Right atrium auricular region (tissue), 2 donors: ENCODE data around the gene SLU7. TPM values are rescaled to one million over a fixed set of nuclear protein-coding genes. Genes with fewer than 3 reads are reported as not detected.
A peak's percentile ranks its signal among the peaks of the same experiment; 100 is the strongest.

ENCODE experiments used
- DNase-seq: peaks from one replicate; pipeline ENCODE4 v3.0.0-alpha.2; 2019; ENCODE audit warnings: low spot score
- H3K27ac ChIP-seq, 2 donors: fragments of 200-600 bp; sonication (generic); 1 replicate in 1 of 2; 2 replicates in 1 of 2; pipeline ENCODE4 v1.5.1; 2016 to 2019
- H3K27me3 ChIP-seq, 2 donors: fragments of 200-600 bp; sonication (generic); one replicate each; pipeline versions ENCODE4 v1.5.1 to v1.6.0; 2017 to 2019
- H3K36me3 ChIP-seq: fragments of 200-600 bp; sonication (generic); one replicate; pipeline ENCODE4 v1.5.1; 2016
- H3K4me1 ChIP-seq, 2 donors: fragments of 200-600 bp; sonication (generic); one replicate each; pipeline versions ENCODE4 v1.5.1 to v1.6.0; 2017 to 2019
- H3K4me3 ChIP-seq, 2 donors: fragments of 200-600 bp; sonication (generic); 1 replicate in 1 of 2; 2 replicates in 1 of 2; pipeline ENCODE4 v1.5.1; 2017 to 2019; ENCODE audit warnings: mild to moderate bottlenecking in 1 of 2, moderate library complexity in 1 of 2
- H3K9me3 ChIP-seq, 2 donors: fragments of 200-600 bp; sonication (generic); one replicate each; pipeline ENCODE4 v1.5.1; 2019
- total RNA-seq, 2 donors: library from RNA; depleted of rRNA; stranded (reverse); fragments of >200 nt; gene quantifications; one replicate each; pipeline ENCODE4 v1.1.0, GENCODE V29; 2016
- TF ChIP-seq, protein P1 (sequence below), 2 donors: fragments of 200-600 bp; sonication (generic); IDR thresholded peaks; one replicate each; pipeline ENCODE4 v1.5.1; 2019; ENCODE audit warnings: antibody characterized with exemption in 2 of 2

The SLU7 gene
- total RNA-seq: 10 to 100 TPM; 55.0 to 55.2 TPM

GRCh38 chr5:160418561-160419457, at the start of gene SLU7:
Gene SLU7, minus strand, starts transcription at chr5:160419081. Its CDS starts 3,787 bp downstream, at chr5:160415294.
- TF ChIP-seq, protein P1, sequence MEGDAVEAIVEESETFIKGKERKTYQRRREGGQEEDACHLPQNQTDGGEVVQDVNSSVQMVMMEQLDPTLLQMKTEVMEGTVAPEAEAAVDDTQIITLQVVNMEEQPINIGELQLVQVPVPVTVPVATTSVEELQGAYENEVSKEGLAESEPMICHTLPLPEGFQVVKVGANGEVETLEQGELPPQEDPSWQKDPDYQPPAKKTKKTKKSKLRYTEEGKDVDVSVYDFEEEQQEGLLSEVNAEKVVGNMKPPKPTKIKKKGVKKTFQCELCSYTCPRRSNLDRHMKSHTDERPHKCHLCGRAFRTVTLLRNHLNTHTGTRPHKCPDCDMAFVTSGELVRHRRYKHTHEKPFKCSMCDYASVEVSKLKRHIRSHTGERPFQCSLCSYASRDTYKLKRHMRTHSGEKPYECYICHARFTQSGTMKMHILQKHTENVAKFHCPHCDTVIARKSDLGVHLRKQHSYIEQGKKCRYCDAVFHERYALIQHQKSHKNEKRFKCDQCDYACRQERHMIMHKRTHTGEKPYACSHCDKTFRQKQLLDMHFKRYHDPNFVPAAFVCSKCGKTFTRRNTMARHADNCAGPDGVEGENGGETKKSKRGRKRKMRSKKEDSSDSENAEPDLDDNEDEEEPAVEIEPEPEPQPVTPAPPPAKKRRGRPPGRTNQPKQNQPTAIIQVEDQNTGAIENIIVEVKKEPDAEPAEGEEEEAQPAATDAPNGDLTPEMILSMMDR (IDR thresholded peaks at IDR 0.05): no peak
- Histone ChIP-seq H3K27me3 (no peaks in the 10 kb centered on the region), H3K27ac (peak within 1 kb of the TSS; percentile 90 to 91), H3K4me1 (peaks cover 0 to 32% of the 10 kb centered on the region in 2 donors), H3K4me3 (peak within 1 kb of the TSS; percentile 76 to 83), H3K9me3 (no peaks in the 10 kb centered on the region), H3K36me3 (peaks cover 10% of the 10 kb centered on the region)
- DNase-seq: peak; percentile 95

DNA sequence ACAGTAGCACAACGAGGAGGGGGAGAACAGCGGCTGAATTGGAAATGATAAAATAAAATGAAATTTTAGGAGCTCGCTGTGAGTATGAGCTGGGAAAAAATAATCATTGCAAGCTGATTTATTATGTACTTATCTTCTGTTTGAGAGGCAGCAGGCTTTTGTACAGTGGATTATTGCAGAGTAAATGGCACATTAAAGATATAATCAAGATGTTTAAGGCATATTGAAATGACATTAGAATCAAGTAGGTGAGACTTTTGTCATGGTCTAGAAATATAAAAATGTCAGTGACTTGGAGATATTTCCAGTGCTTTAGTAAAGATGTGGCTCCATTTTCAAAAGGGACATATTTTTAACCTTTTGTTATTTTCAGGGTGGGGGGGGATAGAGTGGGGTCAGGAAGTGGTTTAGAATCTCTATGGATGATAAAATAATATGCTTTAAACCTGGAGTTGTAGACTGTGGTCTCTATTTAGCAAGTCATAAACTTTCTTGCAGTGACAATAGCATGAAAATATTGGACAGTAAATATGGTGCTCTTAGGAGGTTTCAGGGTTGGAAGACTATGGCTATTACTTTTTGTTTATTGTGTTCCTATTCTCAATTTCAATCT, 49.6 kb upstream of the SLU7 start:
- Histone ChIP-seq H3K4me1 (peaks cover 0 to 31% of the 10 kb centered on the region in 2 donors), H3K36me3 (no peaks in the 10 kb centered on the region), H3K4me3 (peak overlapping the region in 1 of 2 donors; percentile 34), H3K27ac (no peak overlapping the region), H3K9me3 (no peaks in the 10 kb centered on the region), H3K27me3 (no peaks in the 10 kb centered on the region)
- DNase-seq: no peak
- TF ChIP-seq, protein P1 (IDR thresholded peaks at IDR 0.05): no peak

DNA sequence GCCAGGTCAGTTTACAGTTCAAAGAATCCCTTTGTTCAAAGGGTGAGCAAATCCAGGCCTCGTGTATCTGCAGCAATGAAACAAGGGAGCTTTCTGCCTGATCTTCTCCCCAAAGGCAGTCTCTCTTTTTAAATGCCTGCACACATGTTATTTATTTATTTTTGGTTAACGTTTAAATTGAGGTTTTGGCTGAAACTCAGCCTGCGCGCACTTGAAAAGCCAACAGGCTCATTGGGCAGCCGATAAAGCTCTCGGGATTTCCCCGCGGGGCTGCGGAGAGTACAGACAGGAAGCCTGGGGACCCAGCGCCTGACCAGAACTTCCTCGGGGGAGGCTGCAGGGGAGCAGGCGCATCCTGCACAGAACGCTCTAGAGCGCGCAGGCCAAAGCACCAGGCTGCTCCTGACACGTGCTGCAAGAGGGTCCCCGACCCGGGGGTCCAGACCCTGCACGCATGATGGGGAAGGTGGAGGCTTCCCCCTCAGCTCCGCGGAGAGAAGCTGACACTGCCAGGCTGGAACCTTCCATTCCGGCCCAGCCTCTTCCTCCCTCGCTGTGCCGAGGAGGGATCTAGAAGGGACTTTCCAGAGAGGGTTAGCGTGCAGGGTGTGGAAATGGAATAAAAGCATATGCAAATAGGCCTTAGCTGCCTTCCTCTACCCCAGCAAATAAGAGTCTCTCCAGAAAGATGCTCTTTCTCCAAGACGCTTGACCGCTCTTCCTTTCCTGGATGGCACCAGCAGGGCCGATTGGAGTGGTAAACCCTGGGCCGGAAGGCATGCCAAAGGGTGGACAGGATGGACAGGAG, 48.9 kb upstream of the SLU7 start:
- DNase-seq: peak; percentile 62
- Histone ChIP-seq H3K4me1 (peaks cover 0 to 31% of the 10 kb centered on the region in 2 donors), H3K36me3 (no peaks in the 10 kb centered on the region), H3K9me3 (no peaks in the 10 kb centered on the region), H3K27me3 (no peaks in the 10 kb centered on the region), H3K4me3 (peak overlapping the region in 1 of 2 donors; percentile 34), H3K27ac (peak overlapping the region in 1 of 2 donors; percentile 0)
- TF ChIP-seq, protein P1 (IDR thresholded peaks at IDR 0.05): no peak

GRCh38 chr5:160466889-160467554, 48.1 kb upstream of the SLU7 start:
- Histone ChIP-seq H3K27ac (peak overlapping the region in 1 of 2 donors; percentile 0), H3K9me3 (no peaks in the 10 kb centered on the region), H3K36me3 (no peaks in the 10 kb centered on the region), H3K4me3 (no peak overlapping the region), H3K27me3 (no peaks in the 10 kb centered on the region), H3K4me1 (peaks cover 0 to 28% of the 10 kb centered on the region in 2 donors)
- DNase-seq: no peak
- TF ChIP-seq, protein P1 (IDR thresholded peaks at IDR 0.05): no peak

- TF ChIP-seq, protein P1 (IDR thresholded peaks at IDR 0.05): no peak
- H3K9me3 ChIP-seq: no peaks in the 10 kb centered on the region
- H3K27me3 ChIP-seq: no peaks in the 10 kb centered on the region
- no peak for DNase-seq
- H3K27ac ChIP-seq: no peak overlapping the region
- peaks cover 0 to 22% of the 10 kb centered on the region in 2 donors for H3K4me1 ChIP-seq
- H3K36me3 ChIP-seq: no peaks in the 10 kb centered on the region
- H3K4me3 ChIP-seq: no peak overlapping the region
These were observed 47.2 kb upstream of the SLU7 start for GRCh38 chr5:160466116-160466515.
